NCI-H526 (cell line): ENCODE data around the gene TMEM163.
A peak's percentile ranks its signal among the peaks of the same experiment; 100 is the strongest.

Experiments
- DNase-seq, 2 experiments: peaks; one replicate each; lab custom pipeline; 2025; lab: John Stamatoyannopoulos, UW

Gene TMEM163

DNA sequence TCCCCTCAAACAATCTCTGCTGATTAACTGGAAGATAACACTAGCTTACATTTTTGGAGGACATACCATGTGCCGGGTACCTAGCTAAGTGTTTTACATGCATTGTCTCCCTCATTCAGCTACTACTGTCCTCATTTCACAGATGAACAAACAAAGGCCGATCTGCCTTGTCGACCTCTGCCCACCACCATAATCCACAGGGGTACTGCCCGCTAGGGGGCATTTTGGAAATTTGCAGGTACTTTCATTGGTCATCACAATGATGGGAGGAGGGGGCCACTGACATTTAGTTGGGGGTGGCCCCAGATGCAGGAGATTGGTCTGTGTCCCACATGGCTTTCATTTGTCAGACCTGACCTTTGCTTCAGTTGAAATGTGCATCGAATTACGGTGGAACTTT lies 3.9 kb upstream of the TMEM163 start:
- peak in 1 of 2 experiments; percentile 12 for DNase-seq

- no peak for DNase-seq
Measured at GRCh38 chr2:134721596-134721995, 2.8 kb upstream of the TMEM163 start.

DNA sequence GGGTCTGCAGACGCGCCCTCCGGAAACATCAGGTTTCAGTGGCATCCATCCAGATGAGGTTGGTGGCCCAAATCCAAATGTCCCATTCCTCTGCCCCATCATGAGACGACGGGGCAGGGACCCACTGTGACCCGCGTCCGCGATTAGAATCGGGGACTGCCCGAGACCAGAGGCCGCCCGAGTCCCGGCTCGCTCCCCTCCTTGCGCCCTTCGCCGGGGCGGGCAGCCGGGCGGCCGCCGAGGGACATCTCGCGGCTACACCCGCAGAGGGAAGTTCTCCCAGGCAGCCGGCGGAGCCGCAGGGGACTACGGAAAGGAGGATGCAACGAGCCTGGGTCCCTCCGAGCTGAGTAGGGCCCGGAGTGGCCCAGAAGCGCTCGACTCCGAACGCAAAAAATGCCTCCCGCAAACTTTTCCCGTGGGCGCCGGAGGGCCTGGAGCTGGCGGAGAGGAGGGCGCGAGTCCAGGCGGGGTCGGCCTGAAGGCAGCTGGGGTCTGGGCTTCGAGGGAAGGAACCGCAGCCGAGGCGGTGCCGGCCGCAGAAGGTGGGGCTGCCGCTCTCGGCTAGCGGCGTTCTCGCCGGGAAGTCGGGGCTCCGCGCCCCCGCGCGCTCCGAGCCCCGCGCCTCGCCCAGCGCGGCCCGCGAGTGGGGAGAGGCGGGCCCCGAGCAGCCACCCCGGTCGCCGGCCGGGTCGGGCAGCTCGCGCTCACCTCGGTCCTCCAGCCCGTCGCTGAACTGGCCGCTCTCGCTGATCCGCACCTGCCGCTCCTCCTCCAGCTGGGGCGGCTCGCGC lies 580 bp downstream of the TMEM163 start:
- DNase-seq = peak in 1 of 2 experiments; percentile 57

DNA sequence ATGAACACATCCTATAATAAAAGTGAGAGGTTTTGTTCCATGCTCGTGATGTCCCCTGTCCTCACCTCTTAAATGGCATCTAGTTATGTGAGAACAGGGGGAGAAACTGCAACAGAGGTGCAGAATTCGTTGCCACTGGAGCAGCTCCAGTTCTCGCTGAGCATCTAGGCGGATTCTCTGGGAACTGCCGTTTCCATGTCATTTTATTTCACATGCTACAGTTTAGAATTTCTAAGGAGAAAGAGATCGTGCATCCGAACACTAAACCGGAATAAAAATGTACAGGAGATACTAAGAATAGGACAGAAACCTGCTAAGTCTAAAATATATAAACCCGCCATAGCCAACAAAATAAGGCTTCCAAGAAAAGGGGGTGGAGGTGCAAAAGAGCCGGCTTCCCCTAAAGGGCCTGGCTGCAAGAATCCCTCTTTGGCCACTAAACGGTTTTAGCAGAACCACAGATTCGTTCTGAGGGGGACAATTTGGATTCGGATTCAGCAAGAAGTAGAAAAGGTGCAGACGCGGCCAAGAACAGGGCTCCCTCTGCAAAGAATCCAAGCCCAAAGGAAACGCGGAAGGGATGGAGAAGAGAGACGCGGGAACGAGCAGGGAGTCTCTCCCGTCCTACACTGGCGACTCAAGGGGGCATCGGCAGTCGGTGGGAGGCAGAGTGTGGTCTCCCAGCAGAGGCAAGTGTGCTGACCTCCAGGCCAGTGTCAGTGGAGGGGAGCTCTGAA lies 1.3 kb downstream of the TMEM163 start:
- DNase-seq = peak in 1 of 2 experiments; percentile 36

DNA sequence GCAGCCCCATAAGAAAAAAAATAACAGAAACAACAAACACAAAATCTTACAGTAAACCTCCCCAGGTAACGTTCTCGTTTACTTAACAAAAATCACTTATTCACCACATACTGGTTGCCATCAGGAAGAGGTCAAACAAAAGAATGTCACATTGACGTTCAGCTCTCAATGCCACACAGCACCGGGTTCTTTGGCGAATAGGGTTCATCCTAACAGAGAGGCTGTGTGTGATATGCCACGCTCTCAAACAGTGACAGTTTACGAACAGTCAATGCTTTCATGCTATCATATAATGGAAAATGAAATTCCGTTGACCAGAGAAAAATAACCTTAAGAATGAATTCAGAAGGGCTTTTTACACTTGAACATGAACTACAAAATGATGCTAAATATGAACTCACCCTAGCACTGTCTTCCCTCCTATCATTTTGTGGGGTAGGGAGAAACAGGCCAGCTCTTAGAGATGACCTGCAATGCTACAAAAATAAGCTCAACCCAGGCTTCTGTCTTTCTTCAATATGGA lies 2.0 kb downstream of the TMEM163 start:
- DNase-seq = no peak

- no peak for DNase-seq
Measured at GRCh38 chr2:134715932-134716643, 2.7 kb downstream of the TMEM163 start.

DNA sequence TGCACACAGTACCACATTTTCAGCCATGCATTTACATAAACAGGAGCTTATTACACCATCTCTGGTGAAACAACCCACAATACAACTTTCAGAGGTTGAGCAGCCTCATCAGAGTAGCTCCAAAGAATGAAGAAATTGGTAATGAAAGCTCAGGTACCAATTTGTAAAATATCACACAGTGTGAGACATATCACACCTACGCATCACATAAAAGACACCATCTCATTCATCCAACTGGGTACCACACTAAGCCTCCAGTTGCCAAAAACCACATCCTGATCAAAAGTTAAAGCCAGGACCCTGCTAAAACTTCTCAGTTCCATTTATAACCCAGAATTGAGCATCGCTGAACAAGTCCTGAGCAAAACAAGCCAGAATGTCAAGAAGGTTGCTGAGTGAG lies 4.6 kb downstream of the TMEM163 start:
- no peak for DNase-seq

DNA sequence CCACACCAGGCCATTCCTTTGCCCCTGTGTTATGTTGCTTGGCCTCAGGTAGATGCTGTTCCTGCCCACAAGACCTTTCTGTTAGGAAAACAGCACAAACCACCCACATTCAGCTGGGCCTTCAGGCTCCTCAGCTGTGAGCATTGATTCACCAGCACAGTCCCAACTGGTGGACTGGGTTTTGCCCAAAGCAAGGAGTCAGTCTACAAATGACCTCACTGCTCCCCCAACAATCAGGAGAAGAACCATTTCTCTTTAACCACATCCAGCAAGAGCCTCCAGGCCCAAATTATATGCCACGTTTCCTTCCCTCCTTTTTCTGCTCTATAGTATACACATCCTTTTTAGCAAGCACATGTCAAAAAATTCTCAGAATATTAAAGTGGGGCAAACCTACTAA lies 5.2 kb downstream of the TMEM163 start:
- no peak for DNase-seq

GRCh38 chr2:134713176-134713575 lies 5.6 kb downstream of the TMEM163 start:
- no peak for DNase-seq

DNA sequence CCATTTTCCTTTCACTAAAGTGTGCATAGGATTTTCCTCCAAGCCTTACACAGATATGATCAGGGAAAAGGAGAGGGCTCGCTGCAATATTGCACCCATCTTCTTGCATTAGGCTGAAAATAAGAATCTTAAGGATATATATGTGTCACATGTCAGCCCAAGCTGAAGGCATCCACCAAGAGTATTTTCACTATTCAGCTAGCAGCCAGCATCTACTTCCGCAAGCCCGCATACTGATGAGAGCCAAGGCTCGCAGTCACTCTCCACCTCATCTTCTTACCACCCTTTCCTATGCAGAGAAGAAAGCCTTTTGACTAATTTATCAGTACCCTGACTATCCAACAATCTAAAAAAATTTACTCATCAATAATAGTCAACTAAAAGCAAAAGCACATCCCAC lies 6.1 kb downstream of the TMEM163 start:
- DNase-seq = no peak

DNA sequence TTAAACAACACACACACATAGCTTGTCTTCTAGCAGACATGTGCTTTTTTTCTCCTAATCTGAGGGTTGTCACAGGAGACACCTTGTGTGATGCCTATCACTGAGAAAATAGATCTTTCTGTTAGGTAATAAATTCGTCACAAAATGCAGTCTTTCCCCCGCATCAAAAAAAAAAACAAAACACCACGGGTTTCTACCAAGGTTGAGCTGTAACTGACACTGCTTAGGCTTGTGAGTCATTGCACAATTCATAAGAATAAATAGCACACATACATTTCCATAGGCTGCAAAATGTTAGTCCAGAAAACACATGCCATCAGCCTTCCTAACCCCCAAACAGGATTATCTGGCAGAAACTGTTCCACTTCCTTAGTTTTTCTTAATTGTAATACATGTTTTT lies 6.5 kb downstream of the TMEM163 start:
- no peak for DNase-seq

DNA sequence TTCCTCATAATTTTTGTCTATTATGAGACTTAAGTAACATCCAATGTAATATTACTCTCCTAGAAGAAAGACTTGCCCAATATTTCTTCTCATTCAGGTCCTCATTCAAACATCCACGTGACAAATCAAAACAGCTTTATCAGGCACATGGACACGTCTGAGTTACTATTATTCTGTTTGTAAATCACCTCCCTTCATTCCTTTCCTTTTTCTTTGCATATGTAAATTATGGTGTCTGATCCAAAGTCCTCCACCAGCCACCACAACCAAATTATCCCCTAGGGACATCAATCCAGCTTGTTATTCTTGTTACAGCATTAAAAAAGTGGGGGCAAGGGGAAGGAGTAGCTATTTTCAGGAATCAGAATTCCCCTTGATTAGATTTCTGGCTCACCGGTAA lies 7.1 kb downstream of the TMEM163 start:
- peak; percentile 85 to 90 for DNase-seq

GRCh38 chr2:134707330-134707676 lies 11.5 kb downstream of the TMEM163 start:
- DNase-seq = no peak

DNA sequence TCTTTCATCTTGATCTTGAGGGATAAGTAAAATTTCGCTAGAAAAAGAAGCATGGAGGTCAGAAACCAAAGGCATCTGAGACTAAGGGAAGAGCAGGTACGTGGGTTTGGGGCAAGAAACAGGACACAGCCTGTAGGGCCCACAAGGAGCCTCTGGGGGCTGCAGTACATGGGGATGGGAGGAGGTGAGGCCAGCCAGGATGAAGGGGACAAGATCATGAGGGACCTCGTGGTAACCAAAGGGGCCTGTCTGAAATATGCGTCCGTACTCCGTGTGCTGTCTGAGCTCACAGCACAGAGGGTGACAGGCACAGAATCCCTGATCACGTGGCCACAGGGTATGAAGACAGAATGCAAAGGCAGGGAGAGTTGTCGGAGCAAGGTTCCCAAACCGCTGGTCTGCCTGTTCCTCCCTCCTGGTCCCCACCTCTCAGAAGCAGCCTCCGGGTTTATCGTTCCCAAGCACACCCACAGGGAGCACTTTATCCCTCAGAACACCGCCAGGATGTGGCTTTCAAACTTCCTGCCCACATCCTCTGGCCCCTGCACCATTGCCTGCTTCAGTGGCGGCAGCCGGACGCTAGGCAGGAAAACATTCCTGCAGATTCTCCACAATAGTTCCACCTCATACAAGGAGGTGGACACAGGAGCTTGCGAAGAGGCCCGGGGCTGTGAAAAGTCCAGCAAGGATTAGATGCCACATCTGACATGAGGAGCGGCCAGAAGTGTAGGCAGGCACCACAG lies 12.0 kb downstream of the TMEM163 start:
- DNase-seq = peak in 1 of 2 experiments; percentile 44

- DNase-seq = peak in 1 of 2 experiments; percentile 46
Measured at GRCh38 chr2:134705861-134706586, 12.8 kb downstream of the TMEM163 start.

DNA sequence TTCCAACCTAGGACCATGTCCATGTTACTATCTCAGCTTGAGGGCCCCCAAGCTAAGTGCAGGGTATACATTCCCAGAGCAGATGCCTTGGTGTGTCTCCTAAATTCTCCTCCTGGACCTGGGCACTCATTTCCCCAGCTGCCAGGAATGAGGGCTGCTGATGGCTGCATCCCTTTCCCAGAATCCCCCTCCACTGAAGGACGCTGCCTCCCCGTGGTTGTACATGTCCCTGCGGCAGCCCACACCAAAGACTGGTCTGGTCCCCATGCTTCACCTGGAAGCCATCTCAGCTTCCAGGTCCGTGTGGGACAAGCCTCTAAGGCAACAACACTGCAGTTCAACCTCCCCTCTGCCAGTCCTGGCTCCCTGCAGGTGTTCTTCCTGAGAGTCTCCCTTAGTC lies 14.6 kb downstream of the TMEM163 start:
- DNase-seq = peak in 1 of 2 experiments; percentile 34

DNA sequence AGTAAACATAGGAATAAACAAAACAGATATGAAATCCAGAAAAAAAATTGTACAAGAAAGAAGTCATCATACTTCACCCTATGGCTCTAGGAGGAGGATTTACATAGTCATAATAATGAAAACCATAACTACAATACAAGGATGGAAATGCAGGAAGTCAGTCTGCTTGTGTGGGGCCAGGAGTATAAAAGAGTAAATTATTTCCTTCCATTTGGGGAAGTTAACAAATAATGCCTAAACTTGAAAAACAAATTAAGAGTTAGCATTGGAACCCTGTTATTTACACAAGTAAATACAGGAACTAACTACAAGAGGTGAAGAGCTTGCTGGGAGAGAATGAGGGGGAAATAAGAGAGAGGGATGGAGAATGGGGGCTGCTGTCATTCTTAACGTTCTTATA lies 15.4 kb downstream of the TMEM163 start:
- no peak for DNase-seq

DNA sequence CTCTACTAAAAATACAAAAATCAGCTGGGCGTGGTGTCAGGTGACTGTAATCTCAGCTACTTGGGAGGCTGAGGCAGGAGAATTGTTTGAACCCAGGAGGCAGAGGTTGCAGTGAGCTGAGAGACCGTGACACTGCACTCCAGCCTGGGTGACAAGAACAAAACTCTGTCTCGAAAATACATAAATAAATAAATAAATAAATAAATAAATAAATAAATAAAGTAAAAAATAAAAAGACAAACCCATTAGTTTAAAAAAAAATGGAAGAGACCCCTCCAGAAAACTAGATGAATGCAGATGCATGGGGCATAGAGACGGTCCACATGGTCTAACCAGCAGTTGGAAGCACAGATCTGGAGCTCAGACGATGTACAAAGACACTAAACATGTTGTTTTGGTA lies 18.1 kb downstream of the TMEM163 start:
- no peak for DNase-seq

- DNase-seq = no peak
Measured at GRCh38 chr2:134694411-134694810, 24.4 kb downstream of the TMEM163 start.

- no peak for DNase-seq
Measured at GRCh38 chr2:134693359-134694330, 25.2 kb downstream of the TMEM163 start.
